ENCODE measurements around the gene IL19.
"Not testable (repeated sequence)": the region's sequence is repeated elsewhere in the genome, so short reads cannot be mapped to it uniquely, and the experiment has no call there.

IL19 gene

DNA sequence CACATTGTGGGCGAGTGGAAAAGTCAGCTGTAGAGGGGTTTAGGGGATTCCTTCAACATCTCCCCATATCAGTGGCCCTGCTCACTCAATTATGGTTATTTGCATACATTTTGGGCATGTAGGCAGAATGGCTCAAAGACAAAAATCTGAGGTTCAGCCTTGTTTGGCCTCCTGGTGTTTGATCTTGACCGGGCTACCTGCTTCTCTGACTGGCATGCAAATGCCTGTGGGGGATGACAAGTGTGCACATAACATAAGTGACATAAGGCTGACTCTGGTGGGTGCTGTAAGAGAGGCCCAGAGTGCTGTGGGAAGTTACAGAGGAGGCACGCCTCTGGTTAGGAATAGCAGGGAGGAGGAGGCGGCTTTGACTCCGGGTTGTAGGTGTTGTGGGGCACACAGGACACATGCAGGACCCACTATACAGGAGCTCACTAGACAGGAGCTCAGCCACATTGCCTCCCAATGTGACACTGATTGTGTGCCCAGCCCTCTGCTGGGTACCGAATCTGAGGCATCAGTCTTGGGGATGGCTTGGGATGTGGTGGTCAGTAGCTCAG, 29.4 kb upstream of the IL19 start:
- DNase-seq: no peak

DNA sequence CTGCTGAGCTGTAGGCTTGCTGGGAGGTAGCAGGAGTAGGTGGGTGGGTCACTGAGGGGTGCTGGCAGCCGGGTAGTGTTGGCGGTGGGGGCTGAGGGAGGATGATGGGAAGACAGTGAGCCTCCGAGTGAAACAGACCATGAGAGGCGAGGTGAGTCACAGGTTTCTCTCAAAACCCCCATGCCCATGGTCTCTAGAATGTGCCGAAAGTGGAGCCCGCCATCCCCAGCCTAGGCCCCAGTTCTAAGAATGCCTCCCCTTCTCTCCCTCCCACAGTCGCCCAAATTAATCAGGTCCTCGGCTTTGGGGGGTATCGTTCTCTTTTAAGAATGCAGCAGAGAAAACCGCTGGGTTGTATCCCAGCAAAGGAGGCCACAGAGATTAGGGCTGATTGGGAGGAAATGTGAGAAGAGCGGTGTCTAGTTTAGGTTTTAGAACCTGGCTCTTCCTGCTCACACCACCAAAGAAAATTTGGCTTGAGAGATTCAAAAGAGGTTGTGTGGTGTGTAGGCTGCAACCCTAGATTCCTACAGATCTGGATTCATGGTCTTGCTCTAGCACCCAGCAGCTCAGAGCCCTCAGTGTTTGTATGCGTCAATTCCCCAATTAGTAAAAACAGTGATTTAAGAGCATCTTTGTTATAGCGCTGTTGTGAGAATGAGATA, 27.7 kb upstream of the IL19 start:
- DNase-seq: peak in 1 of 2 donors; percentile 36

DNA sequence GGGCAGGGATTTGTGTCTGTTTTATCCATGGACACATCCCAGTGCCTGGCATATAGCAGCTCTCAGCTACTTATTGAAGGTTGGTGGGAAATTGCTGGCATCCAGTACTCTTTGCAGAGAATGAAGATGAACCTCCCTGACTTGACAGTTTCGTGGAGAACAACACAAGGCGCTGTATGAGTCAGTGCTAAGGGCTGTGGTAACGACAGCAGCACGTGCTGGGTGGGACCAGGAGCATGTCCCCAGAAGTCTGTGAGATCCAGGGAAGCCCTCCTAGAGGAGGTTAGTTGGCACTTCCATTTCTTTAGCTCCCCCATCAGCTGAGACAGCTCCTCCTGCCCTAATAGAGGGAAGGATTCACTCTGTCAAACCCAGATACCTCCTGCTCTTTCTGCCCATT, 25.9 kb upstream of the IL19 start:
- peak in 1 of 2 donors; percentile 38 for DNase-seq

DNA sequence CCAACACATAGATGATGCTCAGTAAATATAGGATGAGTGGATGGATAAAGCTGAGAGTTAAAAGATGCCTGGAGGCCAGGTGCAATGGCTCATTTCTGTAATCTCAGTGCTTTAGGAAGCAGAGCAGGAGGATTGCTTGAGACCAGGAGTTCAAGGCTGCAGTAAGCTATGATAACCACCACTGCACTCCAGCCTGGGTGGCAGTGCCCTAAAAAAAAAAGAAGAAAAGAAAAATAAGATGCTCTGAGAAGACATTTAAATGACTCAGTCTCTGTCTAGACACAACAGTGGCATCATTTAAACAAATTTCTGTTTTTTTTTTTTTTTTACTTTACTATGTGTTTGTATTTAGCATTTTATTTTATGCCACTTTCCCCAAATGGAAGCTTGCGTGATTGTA, 25.3 kb upstream of the IL19 start:
- no peak for DNase-seq

DNA sequence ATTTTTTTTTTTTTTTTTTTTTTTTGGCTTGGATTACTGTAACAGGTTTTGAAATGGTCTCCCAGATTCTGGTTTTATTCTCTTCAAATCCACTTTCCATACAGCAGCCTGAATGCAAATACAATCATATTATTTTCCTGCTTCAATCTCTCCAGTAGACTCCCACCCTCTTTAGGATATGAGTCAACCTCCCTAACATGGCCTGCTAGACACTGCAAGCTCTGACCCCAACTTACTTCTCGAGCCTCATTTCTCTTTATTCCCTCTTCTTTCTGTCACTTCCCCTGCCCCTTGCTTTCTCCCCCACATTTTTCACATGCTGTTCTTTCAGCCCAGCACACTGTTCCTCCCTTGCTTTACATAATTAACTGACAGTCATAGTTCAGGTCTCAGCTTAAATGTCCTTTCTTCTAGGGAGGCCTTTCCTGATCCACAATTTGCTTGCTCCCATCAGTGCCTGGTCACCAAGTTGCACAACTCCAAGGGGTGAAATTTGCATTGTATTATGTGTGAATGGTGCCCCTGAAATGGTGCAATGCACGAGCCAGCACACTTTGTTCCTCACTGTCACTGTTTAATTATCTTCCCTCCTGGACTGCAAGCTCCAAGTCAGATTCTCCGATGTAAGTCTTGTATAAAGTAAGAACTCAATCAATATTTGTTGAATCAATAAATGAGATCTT, 22.1 kb upstream of the IL19 start:
- no peak for DNase-seq

DNA sequence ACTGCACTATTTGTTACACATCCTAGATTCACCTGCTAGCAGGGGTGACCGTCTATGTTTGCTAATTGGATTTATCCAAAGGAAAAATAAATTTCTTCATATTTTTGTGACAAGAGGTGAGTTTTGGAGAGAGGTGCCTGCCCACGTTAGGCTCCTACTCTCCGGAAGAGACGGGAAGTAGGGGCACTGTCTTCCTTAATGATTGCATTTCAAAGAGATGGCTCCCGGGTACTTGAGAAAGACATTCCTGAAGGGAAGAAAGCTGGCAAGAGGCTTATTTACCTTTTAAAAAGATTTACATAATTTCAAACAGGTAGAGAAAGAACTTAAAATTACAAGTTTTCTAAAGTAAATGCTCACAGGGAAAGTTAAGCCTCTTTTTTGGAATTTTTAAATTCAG, 18.7 kb upstream of the IL19 start:
- no peak for DNase-seq

DNA sequence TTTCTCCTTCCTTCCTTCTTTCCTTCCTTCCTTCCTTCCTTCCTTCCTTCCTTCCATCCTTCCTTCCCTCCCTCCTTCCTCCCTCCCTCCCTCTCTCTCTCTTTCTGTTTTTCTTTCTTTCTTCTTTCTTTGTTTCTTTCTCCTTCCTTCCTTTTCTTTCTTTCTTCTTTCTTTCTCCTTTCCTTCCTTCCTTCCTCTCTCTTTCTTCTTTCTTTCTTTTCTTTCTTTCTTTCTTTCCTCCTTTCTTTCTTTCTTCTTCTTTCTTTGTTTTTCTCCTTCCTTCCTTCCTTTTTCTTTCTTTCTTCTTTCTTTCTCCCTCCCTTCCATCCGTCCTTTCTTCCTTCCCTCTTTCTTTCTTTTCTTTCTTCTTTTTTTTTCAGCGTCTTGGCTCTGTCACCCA, 18.1 kb upstream of the IL19 start:
- DNase-seq: no peak

DNA sequence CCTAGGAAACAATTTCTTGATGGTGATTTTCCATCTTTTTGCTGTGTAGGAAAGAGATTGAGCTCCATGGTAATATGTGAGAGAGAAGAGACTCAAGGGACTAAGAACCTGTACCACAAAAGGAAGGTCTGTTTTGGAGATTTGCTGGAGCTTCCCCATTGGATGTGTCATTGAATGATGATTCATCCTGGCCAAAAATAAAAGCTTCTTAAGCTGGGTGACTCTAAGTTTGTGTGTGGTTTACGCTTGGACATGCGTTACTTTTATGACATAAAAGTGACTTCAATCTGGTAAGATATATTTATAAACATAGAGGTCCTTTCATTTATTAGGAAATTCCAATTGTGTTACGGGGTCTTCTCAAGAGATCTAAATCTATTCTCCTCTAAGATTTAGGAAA, 17.4 kb upstream of the IL19 start:
- DNase-seq: no peak

DNA sequence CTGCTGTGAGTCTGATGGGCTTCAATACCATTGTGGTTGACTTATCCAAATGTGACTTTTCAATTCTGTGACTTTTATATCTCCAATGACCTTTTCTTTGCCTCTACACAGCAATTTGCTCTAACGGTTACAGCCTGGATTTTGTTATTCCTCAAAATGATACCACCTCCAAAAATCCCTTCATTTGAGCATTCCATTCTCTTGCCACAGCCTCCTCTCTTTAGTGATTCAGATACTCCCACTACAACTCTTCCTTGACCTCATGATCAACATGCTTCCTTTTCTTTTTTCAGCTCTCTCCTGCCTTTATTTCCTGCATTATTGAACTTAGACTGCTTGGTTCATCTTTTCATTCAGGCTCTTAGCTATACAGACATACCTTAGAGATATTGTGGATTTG, 16.6 kb upstream of the IL19 start:
- no peak for DNase-seq

DNA sequence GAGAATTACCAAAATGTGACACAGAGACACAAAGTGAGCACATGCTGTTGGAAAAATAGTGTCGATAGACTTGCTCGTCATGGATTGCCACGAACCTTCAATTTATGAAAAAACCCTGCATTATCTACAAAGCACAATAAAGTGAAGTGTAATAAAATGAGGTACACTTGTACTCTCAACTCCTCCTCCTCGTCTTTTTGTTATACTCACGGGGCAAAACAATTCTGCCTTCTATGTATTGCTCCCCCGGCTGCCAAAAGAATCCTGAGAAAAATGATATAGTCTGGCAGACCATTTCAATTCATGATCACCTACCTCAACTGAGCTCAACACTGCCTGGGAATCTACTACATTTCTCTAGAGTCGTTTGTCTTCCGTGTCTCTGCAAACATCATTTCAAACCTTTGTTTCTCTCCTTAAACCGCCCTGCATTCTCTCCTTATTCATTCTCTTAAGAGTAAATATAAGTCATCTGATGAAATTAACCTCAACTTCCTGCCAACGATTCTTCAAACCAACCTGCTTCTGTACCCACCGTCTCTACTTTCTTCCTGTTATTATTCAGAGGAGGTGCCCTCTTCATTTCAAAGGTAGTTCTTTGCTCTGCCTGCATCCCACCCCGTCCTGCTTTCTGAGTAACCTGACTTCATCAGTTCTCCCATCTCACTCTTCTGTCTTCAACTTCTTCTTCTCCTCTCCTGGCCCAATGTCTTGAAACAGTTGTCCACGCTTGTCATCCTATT, 12.9 kb upstream of the IL19 start:
- DNase-seq: no peak

DNA sequence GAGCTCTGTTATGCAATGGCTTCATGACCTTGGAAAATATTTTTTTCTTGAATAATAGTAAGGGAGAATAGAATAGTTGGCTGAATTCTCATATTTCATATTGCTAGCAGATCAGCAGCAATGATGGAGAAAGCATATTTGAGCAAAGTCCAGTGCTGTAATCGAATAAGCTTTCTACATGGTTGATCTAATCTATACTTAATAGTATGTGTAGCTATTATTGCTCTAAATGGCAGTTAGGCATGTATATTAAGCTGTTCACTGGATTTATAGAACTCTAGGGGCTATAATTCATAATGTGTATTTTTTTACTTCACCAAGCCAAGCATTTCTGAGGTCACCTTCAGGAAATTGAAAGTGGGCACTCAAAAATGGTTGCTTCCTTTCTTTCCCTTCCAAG, 10.0 kb upstream of the IL19 start:
- no peak for DNase-seq

DNA sequence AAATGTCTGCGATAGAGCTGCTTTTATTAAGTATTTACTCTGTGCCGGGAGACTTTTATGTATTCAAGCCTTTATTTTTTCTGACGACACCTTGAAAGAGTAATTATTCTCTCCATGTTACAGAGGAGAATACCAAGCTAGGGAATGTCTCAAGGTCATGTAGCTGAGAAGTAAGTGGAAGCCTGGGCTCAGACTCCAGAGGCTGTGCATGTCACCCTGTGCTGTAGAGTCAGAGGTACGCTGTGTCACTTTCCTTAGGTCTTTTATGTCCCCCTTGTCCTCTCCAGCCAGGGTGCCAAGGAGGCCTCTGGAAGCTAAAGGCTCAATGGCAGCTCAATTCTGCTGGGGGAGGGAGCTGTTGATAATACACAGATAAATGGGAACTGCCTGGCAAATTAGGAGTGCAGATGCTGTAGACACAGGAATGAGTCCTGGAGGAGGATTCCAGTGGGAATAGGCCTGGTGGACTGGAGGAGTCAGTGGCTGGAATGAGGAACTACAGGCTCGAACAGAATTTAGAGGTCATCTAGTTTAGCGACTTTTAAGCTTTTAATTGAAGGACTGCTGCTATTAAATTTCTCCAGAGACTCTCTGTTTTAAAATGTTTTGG, 9.3 kb upstream of the IL19 start:
- no peak for DNase-seq

DNA sequence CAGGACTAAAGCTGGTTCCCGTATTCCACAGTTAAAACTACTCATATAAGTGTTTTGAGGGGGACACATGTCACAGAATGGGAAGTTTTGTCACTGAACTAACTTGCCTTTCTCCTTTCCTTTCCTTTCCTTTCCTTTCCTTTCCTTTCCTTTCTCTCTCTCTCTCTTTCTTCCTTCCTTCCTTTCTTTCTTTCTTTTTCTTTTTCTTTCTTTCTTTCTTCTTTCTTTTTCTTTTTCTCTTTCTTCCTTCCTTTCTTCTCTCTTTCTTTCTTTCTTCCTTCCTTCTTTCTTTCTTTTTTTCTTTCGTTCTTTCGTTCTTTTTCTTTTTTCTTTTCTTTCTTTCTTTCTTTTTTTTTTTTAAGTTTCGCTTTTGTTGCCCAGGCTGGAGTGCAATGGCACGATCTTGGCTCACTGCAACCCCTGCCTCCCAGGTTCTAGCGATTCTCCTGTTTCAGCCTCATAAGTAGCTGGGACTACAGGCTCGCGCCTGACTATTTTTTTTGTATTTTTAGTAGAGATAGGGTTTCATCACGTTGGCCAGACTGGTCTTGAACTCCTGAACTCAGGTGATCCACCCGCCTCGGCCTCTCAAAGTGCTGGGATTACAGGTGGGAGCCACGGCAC, 7.7 kb upstream of the IL19 start:
- not testable (repeated sequence) for DNase-seq

DNA sequence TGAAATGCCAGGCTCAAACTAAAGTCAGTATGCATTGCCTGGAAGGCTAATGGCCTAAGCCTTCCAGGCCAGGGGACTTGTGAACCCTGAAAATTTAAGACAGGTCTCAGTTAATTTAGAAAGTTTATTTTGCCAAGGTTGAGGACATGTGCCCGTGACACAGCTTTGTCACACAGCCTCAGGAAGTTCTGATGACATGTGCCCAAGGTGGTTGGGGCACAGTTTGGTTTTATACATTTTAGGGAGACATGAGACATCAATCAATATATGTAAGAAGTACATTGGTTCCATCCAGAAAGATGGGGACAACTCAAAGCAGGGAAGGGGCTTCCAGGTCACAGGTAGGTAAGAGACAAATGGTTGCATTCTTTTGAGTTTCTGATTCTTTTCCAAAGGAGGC, 4.8 kb upstream of the IL19 start:
- DNase-seq: not testable (repeated sequence)

DNA sequence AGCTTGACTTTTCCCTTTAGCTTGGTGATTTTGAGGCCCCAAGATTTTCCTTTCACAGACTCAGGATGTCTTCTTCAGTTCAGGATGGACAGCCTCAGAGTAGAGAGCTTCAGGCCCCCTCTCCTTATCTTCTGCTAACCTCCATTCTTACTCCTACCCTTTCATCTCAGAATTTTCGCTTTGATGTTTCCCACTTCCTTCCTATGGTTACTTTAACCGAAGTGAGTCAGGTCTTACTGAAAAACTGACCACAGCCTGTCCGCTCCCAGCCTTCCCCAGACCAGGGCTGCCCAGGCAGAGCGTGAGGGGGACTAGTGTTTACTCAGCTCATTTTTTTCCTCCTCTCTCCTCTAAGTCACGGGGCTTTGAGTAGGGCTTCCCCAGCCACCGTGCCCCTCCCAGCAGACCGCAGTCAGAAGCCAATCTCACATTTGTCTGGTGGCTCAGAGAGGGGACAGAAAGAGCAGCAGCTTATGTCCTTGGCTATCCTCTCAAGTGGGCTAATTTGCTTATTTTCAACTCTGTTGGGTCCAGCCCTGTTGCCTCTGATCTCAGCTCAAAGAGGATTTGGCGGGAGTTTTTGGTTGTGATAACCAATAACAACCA, 4.2 kb upstream of the IL19 start:
- peak; percentile 65 to 66 for DNase-seq

DNA sequence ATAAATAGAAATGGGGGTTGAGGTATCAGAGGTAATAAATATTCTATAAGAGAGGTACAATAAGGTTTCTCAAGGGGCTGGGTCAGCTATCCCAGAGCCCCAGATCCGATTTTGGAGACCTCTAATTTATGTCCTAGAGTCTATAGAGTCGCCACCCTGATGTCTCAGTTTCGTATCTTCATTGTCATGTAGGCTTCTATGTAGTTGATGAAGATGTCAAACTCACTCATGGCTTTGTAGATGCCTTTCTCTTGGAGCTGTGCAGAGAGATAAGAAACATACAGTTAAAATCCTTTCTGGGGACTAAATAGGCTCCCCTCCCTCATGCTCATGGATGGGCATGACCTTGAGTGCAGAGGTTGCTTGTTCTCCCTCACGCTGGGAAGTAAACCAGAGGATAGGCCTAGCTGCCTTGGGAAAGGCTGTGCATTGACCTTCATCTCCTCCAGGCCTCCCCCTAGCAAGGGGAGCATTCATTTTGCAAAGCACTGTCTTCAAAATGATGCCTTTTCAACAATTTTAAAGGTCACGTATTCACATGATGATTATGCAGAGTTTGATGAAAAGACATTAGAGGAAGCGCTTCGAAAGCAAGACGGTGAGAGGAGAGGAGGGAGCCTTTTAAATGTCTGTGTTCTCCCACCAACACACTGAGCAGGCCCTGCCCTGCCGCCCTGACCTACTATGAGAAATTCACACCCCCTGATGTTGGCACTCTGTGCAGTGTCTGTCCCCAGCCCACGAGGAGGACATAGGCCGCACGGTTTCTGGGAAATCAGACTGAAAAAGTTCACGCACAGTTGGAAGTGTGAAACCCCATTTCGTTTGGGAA, 1.9 kb upstream of the IL19 start:
- no peak for DNase-seq

DNA sequence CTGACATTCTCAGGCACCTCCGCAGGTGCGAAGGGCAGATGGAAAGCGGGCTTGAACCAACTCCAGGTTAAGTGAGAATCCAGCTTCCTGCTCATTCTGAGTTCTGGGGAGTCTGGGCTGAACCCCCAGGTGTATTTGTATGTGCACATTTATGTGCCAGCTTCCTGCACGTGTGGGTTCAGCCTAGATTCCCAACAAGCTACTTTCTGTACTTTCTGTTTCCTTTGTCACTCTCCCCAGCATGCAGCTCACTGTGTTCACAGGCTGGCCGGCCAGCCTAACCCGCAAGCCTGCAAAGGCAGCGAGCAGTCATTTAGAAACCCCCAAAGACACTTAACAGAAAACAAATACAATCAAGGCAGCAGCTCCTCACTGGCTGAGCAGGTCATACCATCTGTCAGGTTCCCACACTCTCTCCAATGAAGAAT, 1.3 kb upstream of the IL19 start:
- DNase-seq: peak; percentile 56 to 70

DNA sequence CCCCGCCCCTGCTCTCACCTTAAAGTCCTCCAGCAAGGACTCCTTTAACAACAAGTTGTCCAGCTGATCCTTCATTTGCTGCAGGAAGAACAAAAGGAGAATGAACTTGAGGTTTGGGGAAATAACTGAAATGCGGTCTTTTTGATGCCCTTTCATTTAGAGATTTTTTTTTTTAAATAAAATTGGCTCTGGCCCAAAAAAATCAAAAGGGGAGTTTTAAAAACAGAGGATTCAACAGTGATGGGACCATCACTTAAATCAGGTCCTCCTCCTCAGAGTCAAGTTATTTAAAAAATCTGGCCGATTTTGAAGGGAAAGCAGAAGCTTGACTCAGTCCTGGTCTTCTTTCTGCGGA, 742 bp downstream of the IL19 start:
- no peak for DNase-seq

DNA sequence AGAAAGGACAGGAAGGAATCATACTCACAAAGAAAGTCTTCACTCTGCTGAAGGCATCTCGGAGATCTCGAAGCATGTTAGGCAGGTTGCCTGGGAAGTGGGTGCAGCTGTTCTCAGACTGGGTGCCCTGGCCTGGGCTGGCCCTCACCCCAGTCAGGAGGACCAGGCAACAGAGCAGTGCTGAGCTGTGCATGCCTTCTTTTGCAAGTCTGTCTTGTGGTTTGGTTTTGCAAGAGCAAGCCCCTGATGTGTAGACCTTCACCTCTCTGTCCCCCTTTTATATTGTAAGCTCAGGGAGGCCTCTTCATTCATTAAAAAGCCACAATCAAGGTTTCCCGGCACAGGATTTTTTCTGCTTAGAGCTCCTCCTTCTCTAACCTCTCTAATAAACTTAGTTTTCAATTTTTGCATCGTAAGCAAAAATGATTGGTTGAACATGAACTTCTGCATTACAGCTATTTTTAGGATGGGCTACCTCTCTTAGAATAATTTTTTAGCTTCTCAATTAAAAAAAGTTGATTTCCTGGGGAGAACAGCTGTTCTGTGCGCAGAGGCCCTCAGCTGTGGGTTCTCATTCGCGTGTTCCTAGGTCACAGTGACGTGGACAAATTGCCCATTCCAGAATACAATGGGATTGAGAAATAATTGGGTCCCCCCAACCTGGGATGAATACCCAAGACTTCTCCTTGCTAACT, 1.8 kb downstream of the IL19 start, which contains the start of gene IL10:
Gene IL10 (minus strand): TSS at position 252 of the 695 bp plus-strand sequence. CDS start 59 bp downstream, at position 193.
- no peak for DNase-seq

DNA sequence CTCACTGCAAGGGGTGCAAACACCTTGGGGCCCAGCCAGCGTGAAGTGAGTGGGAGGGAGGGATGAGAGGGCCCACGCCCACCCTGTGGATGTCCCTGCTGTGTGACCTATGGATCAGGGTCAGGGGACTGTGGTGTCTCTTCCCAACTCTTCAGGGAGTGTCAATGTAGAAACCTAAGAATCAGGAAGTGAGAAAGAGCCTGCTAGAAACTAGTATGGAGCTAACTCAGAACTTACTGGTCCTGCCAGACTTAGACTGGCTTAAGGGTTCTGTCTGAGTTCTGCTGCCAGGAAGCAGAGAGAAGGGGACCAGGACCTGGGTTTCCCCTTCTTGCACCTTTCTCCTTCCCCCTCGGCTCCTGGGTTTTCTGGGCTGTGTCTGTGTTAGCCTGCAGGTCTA, 3.5 kb downstream of the IL19 start:
- DNase-seq: no peak

DNA sequence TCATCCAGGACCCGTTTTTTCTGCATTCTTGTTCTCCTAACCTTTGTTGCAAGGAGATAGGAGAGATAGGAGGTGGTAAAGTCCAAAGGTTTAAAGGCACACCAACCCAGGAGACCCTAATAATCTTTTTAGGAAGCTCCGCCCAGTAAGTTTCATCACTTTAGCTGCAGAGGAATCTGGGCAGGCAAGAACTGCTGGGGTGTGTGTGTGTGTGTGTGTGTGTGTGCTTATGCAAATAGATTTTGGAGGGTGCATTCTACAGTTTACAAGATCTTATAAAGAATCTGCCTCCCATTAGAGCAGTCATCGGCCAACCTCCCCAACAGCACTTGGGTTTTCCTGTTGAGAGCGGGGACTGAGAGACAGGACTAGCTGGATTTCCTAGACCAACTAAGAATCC, 5.7 kb downstream of the IL19 start:
- DNase-seq: no peak
